OCI-LY7 (cell line): Measurements from ENCODE around the gene SCYGR4.

ENCODE experiments used
- EZH2phosphoT487 ChIP-seq: fragments of 200-600 bp; sonication (generic); IDR thresholded peaks from 2 replicates; pipeline ENCODE4 v1.6.1; 2018; ENCODE audit warnings: low read depth, borderline replicate concordance, mild to moderate bottlenecking, mixed run types, antibody characterized with exemption, low read length, moderate library complexity, mixed read lengths
- TF ChIP-seq, protein P1 (sequence below): fragments of 200-600 bp; sonication (generic); conservative IDR thresholded peaks from 2 replicates; pipeline ENCODE4 v1.5.1; 2014; ENCODE audit warnings: mild to moderate bottlenecking, antibody characterized with exemption, low read length, moderate library complexity, mixed read lengths

DNA sequence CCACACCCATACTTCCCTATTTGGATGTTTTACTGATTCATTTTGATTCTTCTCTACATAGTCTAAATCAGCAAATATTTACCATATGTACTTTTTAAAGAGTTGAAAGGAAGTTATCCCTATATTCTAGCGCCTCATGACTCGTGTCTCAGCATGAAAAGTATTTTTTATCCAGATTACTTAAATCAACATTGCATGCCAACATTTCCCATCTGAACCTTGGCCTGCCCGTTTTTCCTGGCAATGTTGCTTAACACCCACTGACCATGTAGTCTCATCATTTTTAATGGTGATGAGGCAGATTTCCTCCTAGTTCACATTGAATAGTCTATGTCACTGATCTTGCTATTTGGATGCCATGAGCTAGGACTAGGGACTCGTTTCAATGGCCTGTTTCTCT, 36.1 kb downstream of the SCYGR4 start:
- TF ChIP-seq, protein P1, sequence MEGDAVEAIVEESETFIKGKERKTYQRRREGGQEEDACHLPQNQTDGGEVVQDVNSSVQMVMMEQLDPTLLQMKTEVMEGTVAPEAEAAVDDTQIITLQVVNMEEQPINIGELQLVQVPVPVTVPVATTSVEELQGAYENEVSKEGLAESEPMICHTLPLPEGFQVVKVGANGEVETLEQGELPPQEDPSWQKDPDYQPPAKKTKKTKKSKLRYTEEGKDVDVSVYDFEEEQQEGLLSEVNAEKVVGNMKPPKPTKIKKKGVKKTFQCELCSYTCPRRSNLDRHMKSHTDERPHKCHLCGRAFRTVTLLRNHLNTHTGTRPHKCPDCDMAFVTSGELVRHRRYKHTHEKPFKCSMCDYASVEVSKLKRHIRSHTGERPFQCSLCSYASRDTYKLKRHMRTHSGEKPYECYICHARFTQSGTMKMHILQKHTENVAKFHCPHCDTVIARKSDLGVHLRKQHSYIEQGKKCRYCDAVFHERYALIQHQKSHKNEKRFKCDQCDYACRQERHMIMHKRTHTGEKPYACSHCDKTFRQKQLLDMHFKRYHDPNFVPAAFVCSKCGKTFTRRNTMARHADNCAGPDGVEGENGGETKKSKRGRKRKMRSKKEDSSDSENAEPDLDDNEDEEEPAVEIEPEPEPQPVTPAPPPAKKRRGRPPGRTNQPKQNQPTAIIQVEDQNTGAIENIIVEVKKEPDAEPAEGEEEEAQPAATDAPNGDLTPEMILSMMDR, result no peak
- TF ChIP-seq EZH2phosphoT487, result no peak
